Ishikawa (cell line): Measurements from ENCODE around the gene SKI.

ENCODE experiments used
- CEBPB ChIP-seq: IDR thresholded peaks from 2 replicates; pipeline ENCODE4 v1.6.1; 2012
- CREB1 ChIP-seq: IDR thresholded peaks from 2 replicates; pipeline ENCODE4 v1.6.1; 2012; ENCODE audit warnings: low read depth
- EGR1 ChIP-seq: IDR thresholded peaks from 2 replicates; pipeline ENCODE4 v1.6.1; 2012
- EP300 ChIP-seq: IDR thresholded peaks from 2 replicates; pipeline ENCODE4 v1.6.1; 2012; ENCODE audit warnings: borderline replicate concordance
- FOXM1 ChIP-seq: IDR thresholded peaks from 2 replicates; pipeline ENCODE4 v1.6.1; 2012; ENCODE audit warnings: low read depth, borderline replicate concordance
- NFIC ChIP-seq: IDR thresholded peaks from 2 replicates; pipeline ENCODE4 v1.6.1; 2012
- RAD21 ChIP-seq: IDR thresholded peaks from 2 replicates; pipeline ENCODE4 v1.6.1; 2012; ENCODE audit warnings: low read depth
- REST ChIP-seq: IDR thresholded peaks from 2 replicates; pipeline ENCODE4 v1.6.1; 2012; ENCODE audit warnings: low read depth, mild to moderate bottlenecking
- TAF1 ChIP-seq: IDR thresholded peaks from 2 replicates; pipeline ENCODE4 v1.6.1; 2012; ENCODE audit warnings: low read depth, mild to moderate bottlenecking
- TEAD4 ChIP-seq: IDR thresholded peaks from 2 replicates; pipeline ENCODE4 v1.6.1; 2012
- YY1 ChIP-seq: IDR thresholded peaks from 2 replicates; pipeline ENCODE4 v1.6.1; 2012; ENCODE audit warnings: low read depth
- TF ChIP-seq, protein P1 (sequence below): IDR thresholded peaks from 2 replicates; pipeline ENCODE4 v1.6.1; 2012

DNA sequence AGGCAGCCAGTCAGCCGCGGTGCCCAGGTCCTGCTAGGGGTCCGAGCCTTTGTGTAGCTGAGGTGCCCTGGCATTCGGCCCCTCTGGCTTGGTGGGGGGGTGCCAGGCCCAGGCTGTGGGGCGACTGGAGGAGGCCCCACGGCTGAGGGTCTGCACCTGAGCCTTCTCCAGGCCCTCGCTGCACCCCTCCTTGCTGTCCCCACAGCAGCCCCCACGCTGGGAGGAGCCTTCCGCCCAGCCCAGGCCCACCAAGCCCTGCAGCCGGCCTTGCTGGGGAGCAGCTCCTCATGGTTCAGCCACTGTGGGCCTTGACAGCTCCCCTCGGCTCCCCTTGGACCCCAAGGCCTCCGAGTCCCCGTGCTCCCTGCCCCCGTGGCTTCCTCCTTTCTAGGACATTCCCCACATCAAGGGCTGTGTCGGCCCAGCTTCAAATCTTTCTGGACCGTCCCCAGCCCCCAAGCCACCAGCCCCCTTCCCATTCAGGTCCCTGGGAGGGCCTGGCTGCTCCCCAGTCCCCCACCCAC lies 95.4 kb downstream of the SKI start:
- TF ChIP-seq FOXM1 (no peak), RAD21 (no peak), YY1 (no peak), EP300 (no peak), TAF1 (no peak), EGR1 (no peak), REST (no peak), CREB1 (no peak), NFIC (no peak), CEBPB (no peak), TEAD4 (no peak)
- TF ChIP-seq, protein P1, sequence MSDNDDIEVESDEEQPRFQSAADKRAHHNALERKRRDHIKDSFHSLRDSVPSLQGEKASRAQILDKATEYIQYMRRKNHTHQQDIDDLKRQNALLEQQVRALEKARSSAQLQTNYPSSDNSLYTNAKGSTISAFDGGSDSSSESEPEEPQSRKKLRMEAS: no peak
